GM21576 (cell line): ENCODE data around the gene BICRA.
"Not testable (repeated sequence)": the region's sequence is repeated elsewhere in the genome, so short reads cannot be mapped to it uniquely, and the experiment has no call there.

Experiments used
- ATAC-seq: cut with Tn5 transposase; IDR thresholded peaks from one replicate; pipeline ENCODE4 v1.9.1; 2021; ENCODE audit warnings: mild to moderate bottlenecking, moderate library complexity; ENCODE audit not compliant: unreplicated experiment

Gene BICRA

GRCh38 chr19:47608969-47609905 is at the start of gene BICRA:
Gene BICRA, plus strand, starts transcription at chr19:47609134. Its CDS starts 64,441 bp downstream, at chr19:47673575.
- ATAC-seq: peak; percentile 29

- ATAC-seq: no peak
Observed at GRCh38 chr19:47560999-47561398, 47.9 kb upstream of the BICRA start.

- no peak for ATAC-seq
Observed at GRCh38 chr19:47561440-47562057, 47.4 kb upstream of the BICRA start.

GRCh38 chr19:47564081-47564480 is 44.9 kb upstream of the BICRA start:
- no peak for ATAC-seq

GRCh38 chr19:47569331-47569730 is 39.6 kb upstream of the BICRA start:
- no peak for ATAC-seq

GRCh38 chr19:47572635-47573034 is 36.3 kb upstream of the BICRA start:
- no peak for ATAC-seq

GRCh38 chr19:47573071-47574026 is 35.6 kb upstream of the BICRA start, which contains the start of gene ZNF541:
Gene ZNF541, minus strand, starts transcription at chr19:47573148. Its CDS starts 17,292 bp downstream, at chr19:47555856.
- no peak for ATAC-seq

GRCh38 chr19:47580397-47580796 is 28.5 kb upstream of the BICRA start:
- no peak for ATAC-seq

- no peak for ATAC-seq
Observed at GRCh38 chr19:47581605-47582319, 27.2 kb upstream of the BICRA start.

GRCh38 chr19:47582320-47582909 is 26.5 kb upstream of the BICRA start:
- no peak for ATAC-seq

- ATAC-seq: not testable (repeated sequence)
Observed at GRCh38 chr19:47583161-47583560, 25.8 kb upstream of the BICRA start.

GRCh38 chr19:47587295-47587694 is 21.6 kb upstream of the BICRA start:
- ATAC-seq: no peak

- ATAC-seq: no peak
Observed at GRCh38 chr19:47589824-47590223, 19.1 kb upstream of the BICRA start.

GRCh38 chr19:47593860-47594259 is 15.1 kb upstream of the BICRA start:
- ATAC-seq: no peak

GRCh38 chr19:47595944-47596343 is 13.0 kb upstream of the BICRA start:
- ATAC-seq: no peak

- no peak for ATAC-seq
Observed at GRCh38 chr19:47598407-47599349, 10.3 kb upstream of the BICRA start.

GRCh38 chr19:47599671-47600245 is 9.2 kb upstream of the BICRA start:
- not testable (repeated sequence) for ATAC-seq
